Kidney epithelial cell (primary cell): ENCODE measurements around the gene UBE2M. TPM values are rescaled to one million over a fixed set of nuclear protein-coding genes. Genes with fewer than 3 reads are reported as not detected.
"Not testable (repeated sequence)": the region's sequence is repeated elsewhere in the genome, so short reads cannot be mapped to it uniquely, and the experiment has no call there.

Experiments used
- DNase-seq: peaks from one replicate; pipeline ENCODE4 v3.0.0-alpha.2; 2010; ENCODE audit warnings: low read depth
- H3K27me3 ChIP-seq: 2 replicates; pipeline ENCODE4 v1.6.0; 2011; ENCODE audit warnings: low read length; ENCODE audit not compliant: control insufficient read depth, insufficient read depth
- H3K36me3 ChIP-seq: 2 replicates; pipeline ENCODE4 v1.5.1; 2011; ENCODE audit warnings: low read length; ENCODE audit not compliant: control insufficient read depth, insufficient read depth
- H3K4me3 ChIP-seq: 2 replicates; pipeline ENCODE4 v1.5.1; 2011; ENCODE audit warnings: low read depth, mild to moderate bottlenecking, control low read depth, low read length
- CTCF ChIP-seq: IDR thresholded peaks from 2 replicates; pipeline ENCODE4 v1.5.1; 2011; ENCODE audit warnings: mild to moderate bottlenecking, moderate library complexity, low read length, control low read depth, inconsistent platforms; ENCODE audit not compliant: insufficient read depth, poor library complexity, severe bottlenecking
- total RNA-seq: library from RNA; depleted of rRNA; stranded (reverse); fragments of >200 nt; gene quantifications from 2 replicates; pipeline ENCODE4 v1.2.3, GENCODE V29; 2015

UBE2M gene
- total RNA-seq, 1 donor from 2014 or later, result 50.3 TPM

- peaks cover 17% of the 10 kb centered on the region for H3K36me3 ChIP-seq
- H3K4me3 ChIP-seq, result no peak overlapping the region
- no peaks in the 10 kb centered on the region for H3K27me3 ChIP-seq
- no peak for DNase-seq
- TF ChIP-seq CTCF, result no peak
Observed at GRCh38 chr19:58547323-58548312, 10.8 kb downstream of the UBE2M start.

GRCh38 chr19:58546019-58546530 is 12.3 kb downstream of the UBE2M start:
- Histone ChIP-seq H3K36me3 (peaks cover 16% of the 10 kb centered on the region), H3K27me3 (no peaks in the 10 kb centered on the region), H3K4me3 (peak overlapping the region; percentile 90)
- TF ChIP-seq CTCF, result no peak
- no peak for DNase-seq

- Histone ChIP-seq H3K36me3 (peaks cover 15% of the 10 kb centered on the region), H3K4me3 (peak overlapping the region; percentile 90), H3K27me3 (peaks cover under 1% of the 10 kb centered on the region)
- DNase-seq, result no peak
- TF ChIP-seq CTCF, result no peak
Observed at GRCh38 chr19:58545286-58546018, 13.0 kb downstream of the UBE2M start.

- Histone ChIP-seq H3K36me3 (peaks cover 12% of the 10 kb centered on the region), H3K27me3 (peaks cover 3% of the 10 kb centered on the region), H3K4me3 (peak overlapping the region; percentile 90)
- no peak for TF ChIP-seq CTCF
- DNase-seq, result no peak
Observed at GRCh38 chr19:58544591-58545285, 13.7 kb downstream of the UBE2M start.

- DNase-seq, result peak; percentile 90
- no peak for TF ChIP-seq CTCF
Observed at GRCh38 chr19:58543826-58544590, 14.4 kb downstream of the UBE2M start, which contains the start of gene TRIM28. TSS of gene TRIM28 (plus strand) at chr19:58544064. CDS start at chr19:58544758, 694 bp downstream.

GRCh38 chr19:58542641-58543372 is 15.6 kb downstream of the UBE2M start:
- H3K36me3 ChIP-seq, H3K4me3 ChIP-seq, DNase-seq: not testable (repeated sequence)
- peaks cover 15% of the 10 kb centered on the region for H3K27me3 ChIP-seq

More at GRCh38 chr19:58543826-58544590, 14.4 kb downstream of the UBE2M start, which contains the start of gene TRIM28:
- Histone ChIP-seq H3K36me3 (peaks cover 10% of the 10 kb centered on the region), H3K27me3 (peaks cover 7% of the 10 kb centered on the region), H3K4me3 (peak within 1 kb of the TSS; percentile 90)

- DNase-seq, H3K4me3 ChIP-seq, H3K36me3 ChIP-seq: not testable (repeated sequence)
Observed at GRCh38 chr19:58539169-58539559, 19.2 kb downstream of the UBE2M start.

More at GRCh38 chr19:58539169-58539559, 19.2 kb downstream of the UBE2M start:
- H3K27me3 ChIP-seq, result peaks cover 15% of the 10 kb centered on the region
